ENCODE measurements around the gene GSTA5.
"Not testable (repeated sequence)": the region's sequence is repeated elsewhere in the genome, so short reads cannot be mapped to it uniquely, and the experiment has no call there.

Gene GSTA5

DNA sequence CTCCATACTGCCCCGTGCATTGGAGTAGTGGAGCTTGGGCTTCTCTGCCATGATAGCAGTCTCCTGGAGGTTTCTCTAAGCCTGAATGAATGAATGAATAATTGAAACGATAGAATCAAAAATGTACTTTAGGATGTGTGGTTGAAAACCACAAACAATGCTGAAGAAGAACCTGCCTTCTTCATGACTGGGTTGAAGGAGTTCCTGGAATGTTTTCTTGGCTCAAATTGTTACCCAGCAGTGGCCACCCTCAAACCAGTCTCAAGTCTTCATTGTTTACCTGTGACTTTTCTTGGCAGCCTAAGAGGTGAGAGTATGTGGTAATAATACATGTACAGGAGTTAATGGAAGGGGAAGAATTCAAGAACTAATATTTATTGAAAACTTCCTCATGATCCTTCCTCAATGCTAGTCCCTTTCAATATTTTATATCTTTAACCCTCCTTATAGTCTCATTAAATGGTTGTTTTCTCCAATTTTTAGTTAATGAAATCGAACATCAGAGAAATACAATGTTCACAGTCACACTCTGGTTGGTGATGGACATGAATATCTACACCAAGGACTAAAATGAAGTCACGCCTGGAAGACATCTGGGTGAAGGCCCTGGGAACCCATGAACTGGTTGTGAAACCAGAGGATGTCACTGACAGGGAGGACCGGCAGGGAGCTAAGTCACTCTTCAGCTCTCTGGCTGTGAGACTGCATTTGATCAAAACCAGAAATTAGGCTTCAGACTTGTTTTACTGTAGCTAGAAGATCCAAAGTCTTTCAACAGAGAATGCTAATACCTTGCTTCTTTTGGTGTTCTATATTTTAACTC is at the start of gene GSTA5:
Gene GSTA5, minus strand, starts transcription at position 51 of the 823 bp plus-strand sequence.
- no peak for DNase-seq

DNA sequence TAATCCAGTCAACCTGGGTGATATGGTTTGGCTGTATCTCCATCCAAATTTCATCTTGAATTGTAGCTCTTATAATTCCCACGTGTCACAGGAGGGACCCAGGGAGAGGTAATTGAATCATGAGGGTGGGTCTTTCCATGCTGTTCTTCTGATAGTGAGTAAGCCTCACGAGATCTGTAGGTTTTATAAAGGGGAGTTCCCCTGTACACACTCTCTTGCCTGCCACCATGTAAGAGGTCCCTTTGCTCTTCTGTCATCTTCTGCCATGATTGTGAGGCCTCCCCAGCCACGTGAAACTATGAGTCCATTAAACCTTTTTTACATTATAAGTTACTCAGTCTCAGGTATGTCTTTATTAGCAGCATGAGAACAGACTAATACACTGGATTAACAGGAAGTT is 49.4 kb upstream of the GSTA5 start:
- DNase-seq, result no peak

DNA sequence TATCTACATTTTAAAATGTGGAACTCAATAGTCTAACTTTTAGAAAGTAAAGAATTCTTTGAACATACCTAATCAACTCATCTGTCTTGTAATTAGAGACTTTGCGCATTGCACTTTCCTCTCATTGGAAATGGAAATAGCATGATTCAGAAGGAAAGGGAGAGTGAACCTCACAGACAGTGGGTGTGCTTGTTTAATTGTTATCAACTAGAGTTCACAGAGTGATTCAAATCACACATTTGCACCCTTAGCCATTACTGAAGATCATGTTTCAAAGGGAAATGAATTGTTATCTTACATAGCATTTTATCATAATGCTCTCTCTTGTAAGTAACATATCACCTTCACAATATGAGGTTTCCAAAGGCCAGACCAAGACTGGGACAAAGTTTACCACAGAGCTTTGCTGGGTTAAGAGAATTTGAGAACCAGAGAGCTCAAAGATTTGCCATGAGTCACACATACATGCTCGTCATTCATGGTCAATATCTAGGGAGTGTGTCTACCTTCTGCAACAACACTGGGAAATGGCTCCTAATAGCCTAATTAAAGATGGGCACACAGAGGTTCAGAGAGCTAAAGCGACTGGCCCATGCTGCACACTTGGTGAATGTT is 47.4 kb upstream of the GSTA5 start:
- no peak for DNase-seq

GRCh38 chr6:52881996-52882841 is 41.6 kb upstream of the GSTA5 start:
- peak; percentile 33 for DNase-seq

GRCh38 chr6:52881662-52881995 is 41.0 kb upstream of the GSTA5 start:
- no peak for DNase-seq

DNA sequence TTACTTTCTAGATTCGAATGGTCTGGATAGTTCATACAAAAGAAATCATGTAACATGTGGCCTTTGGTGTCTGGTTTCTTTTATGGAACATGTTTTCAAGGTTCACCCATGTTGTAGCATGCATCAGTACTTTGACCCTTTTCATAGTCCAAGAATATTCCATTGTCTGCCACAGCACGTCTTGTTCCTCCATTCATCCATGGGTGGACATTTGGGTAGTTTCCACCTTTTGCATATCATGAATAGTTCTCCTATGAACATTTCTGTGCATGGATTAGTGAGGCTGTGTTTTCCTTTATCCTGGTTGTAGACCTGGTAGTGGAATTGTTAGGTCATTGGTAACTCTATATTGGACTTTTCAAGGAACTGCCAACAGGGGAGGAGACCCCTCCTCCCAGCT is 37.2 kb upstream of the GSTA5 start:
- DNase-seq, result no peak

- DNase-seq, result no peak
These were observed 36.6 kb upstream of the GSTA5 start for GRCh38 chr6:52877168-52877567.

DNA sequence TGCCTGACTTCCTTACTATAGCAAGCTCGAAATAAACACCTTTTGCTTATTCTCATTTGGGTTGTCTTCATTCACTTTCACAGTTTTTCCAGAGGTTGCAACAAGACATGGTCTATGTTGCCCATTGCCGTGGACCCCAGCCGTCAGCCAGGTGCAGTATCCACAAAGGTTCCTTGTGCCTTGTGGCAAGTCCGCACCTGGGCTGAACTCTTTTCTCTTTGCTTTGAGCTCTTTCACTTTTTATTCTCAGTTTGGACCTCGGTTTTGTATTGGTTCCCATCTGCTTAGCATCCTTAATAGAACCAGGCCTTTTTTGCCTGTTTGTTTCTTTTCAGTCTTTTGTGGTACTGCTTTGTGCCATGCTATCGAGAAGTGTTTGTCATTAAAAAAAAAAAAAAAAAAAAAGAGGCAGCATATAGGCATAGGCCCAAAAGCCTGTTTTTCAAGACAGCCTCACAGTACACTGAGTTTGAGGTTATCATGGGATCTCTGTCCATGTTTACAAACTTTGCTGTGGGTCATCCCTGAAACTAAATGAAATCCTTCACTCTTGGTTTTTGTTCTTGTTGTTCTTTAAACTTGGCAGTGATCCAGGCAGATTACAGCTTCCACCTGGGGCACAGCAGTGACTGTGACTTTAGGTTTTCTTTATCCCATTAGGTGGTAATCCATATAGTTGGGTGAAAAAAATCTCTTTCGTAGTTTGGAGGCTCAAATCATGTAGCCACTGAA is 35.6 kb upstream of the GSTA5 start:
- no peak for DNase-seq

GRCh38 chr6:52872031-52872430 is 31.4 kb upstream of the GSTA5 start:
- no peak for DNase-seq

GRCh38 chr6:52871621-52872020 is 31.0 kb upstream of the GSTA5 start:
- no peak for DNase-seq

- DNase-seq, result not testable (repeated sequence)
These were observed 29.9 kb upstream of the GSTA5 start for GRCh38 chr6:52870335-52871091.

GRCh38 chr6:52868899-52869298 is 28.3 kb upstream of the GSTA5 start:
- not testable (repeated sequence) for DNase-seq

GRCh38 chr6:52868240-52868639 is 27.6 kb upstream of the GSTA5 start:
- no peak for DNase-seq

DNA sequence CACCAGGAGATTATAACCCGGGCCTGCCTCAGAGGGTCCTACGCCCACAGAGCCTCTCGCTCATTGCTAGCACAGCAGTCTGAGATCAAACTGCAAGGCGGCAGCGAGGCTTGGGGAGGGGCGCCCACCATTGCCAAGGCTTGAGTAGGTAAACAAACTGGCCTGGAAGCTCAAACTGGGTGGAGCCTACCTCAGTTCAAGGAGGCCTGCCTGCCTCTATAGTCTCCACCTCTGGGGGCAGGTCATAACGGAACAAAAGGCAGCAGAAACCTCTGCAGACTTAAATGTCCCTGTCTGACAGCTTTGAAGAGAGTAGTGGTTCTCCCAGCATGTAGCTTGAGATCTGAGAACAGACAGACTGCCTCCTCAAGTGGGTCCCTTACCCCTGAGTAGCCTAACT is 20.5 kb upstream of the GSTA5 start:
- DNase-seq, result not testable (repeated sequence)

DNA sequence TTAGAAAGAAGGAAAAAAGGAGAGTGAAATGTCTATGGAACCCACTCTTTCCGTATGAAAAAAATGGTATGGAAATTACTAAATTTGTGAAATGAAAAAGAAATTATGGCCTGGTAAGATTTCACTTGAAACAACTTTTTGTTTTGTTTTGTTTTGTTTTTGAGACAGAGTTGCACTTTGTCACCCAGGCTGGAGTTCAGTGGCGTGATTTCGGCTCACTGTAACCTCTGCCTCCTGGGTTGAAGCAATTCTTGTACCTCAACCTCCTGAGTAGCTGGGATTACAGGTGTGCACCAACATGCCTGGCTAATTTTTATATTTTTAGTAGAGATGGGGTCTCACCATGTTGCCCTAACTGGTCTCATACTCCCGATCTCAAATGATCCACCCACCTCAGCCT is 17.8 kb upstream of the GSTA5 start:
- DNase-seq, result no peak

DNA sequence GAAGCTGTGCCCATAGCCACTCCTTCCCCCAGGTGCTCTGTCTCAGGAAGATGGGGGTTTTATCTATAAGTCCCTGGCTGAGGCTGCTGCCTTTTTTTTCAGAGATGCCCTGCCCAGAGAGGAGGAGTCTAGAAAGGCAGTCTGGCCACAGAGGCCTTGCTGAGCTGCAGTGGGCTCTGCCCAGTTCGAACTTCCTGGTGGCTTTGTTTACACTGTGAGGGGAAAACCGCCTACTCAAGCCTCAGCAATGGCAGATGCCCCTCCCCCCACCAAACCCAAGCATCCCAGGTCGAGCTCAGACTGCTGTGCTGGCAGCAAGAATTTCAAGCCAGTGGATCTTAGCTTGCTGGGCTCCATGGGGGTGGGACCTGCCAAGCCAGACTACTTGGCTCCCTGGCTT is 15.5 kb upstream of the GSTA5 start:
- DNase-seq, result not testable (repeated sequence)

DNA sequence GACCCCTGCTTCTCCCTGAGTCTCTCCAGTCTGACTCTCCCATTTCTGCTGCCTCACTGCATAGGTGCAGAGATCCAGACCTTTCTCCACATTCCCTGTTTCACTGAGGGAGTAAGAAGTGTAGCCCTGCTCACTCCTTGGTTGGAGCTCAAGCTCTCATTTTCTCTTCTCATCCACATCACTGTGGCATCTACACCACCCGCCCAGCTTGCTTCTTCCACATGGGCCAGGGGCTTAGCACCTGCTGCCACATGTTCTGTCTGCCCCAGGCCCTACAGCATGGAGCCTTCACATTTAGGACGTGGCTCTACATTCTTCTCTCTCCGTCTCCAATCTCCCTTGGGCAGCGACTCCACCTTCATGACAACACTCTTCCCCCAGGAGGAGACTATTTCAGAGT is 8.5 kb upstream of the GSTA5 start:
- DNase-seq, result no peak

DNA sequence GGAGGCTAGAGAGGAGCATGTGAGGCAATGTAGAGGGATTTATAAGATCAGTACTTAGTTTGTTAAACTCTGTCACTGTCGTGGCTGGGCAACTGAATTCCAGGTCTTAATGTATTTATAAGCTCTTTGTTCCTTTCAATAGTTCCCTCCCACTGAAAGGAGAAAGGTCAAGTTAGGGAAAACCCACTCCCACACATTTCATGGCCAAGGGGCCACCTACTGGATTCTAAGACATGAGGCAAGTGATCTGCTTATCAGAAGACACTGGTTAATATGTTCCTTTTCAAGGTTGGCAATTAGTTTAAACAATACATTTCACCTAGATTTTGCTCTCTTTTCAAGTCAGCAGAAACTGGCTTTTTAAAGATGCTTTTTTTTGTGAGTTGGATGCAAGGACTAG is 5.4 kb upstream of the GSTA5 start:
- no peak for DNase-seq

GRCh38 chr6:52843605-52844004 is 3.0 kb upstream of the GSTA5 start:
- DNase-seq, result no peak

- peak; percentile 46 for DNase-seq
These were observed 1.2 kb downstream of the GSTA5 start for GRCh38 chr6:52839124-52840055.

DNA sequence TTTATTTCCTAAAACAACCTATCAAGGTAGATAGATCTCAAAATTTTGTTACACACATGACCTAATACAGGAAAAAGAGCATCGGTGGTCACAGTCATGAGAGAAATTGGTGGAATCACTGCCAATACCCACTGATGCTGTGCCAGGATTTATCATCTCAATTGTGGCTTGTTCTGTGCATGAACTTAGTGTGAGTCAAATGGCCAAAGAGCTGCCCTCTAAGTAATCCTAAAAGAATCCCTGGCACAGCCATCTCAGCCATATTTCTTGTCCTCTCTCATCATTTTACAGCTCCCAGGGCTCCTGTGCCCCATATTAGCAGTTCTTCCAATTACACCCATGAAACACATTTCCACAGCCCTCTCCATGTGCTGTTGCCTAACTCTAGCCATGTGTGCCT is 6.1 kb downstream of the GSTA5 start:
- no peak for DNase-seq
